ENCODE results near the gene RMRP.
"Not testable (repeated sequence)": the region's sequence is repeated elsewhere in the genome, so short reads cannot be mapped to it uniquely, and the experiment has no call there.

Gene RMRP

GRCh38 chr9:35645736-35646135 lies 12.1 kb downstream of the RMRP start:
- not testable (repeated sequence) for DNase-seq (ENCODE audit: low read depth in 1 of 2, low spot score in 1 of 2)

- no peak for DNase-seq (ENCODE audit: low read depth in 1 of 2, low spot score in 1 of 2)
Measured at GRCh38 chr9:35643046-35643445, 14.8 kb downstream of the RMRP start.

- not testable (repeated sequence) for DNase-seq (ENCODE audit: low read depth in 1 of 2, low spot score in 1 of 2)
Measured at GRCh38 chr9:35641478-35641877, 16.3 kb downstream of the RMRP start.

- DNase-seq (ENCODE audit: low read depth in 1 of 2, low spot score in 1 of 2), result not testable (repeated sequence)
Measured at GRCh38 chr9:35640431-35640830, 17.4 kb downstream of the RMRP start.

GRCh38 chr9:35639631-35640030 lies 18.2 kb downstream of the RMRP start:
- DNase-seq (ENCODE audit: low read depth in 1 of 2, low spot score in 1 of 2), result no peak

GRCh38 chr9:35639225-35639624 lies 18.6 kb downstream of the RMRP start:
- not testable (repeated sequence) for DNase-seq (ENCODE audit: low read depth in 1 of 2, low spot score in 1 of 2)

GRCh38 chr9:35638751-35639150 lies 19.1 kb downstream of the RMRP start:
- DNase-seq (ENCODE audit: low read depth in 1 of 2, low spot score in 1 of 2), result not testable (repeated sequence)

GRCh38 chr9:35637427-35637955 lies 20.3 kb downstream of the RMRP start:
- DNase-seq (ENCODE audit: low read depth in 1 of 2, low spot score in 1 of 2), result not testable (repeated sequence)

- DNase-seq (ENCODE audit: low read depth in 1 of 2, low spot score in 1 of 2), result not testable (repeated sequence)
Measured at GRCh38 chr9:35636877-35637246, 21.0 kb downstream of the RMRP start.

GRCh38 chr9:35636135-35636876 lies 21.5 kb downstream of the RMRP start:
- DNase-seq (ENCODE audit: low read depth in 1 of 2, low spot score in 1 of 2), result no peak

GRCh38 chr9:35635730-35636129 lies 22.1 kb downstream of the RMRP start:
- DNase-seq (ENCODE audit: low read depth in 1 of 2, low spot score in 1 of 2), result no peak

GRCh38 chr9:35629597-35629996 lies 28.2 kb downstream of the RMRP start:
- no peak for DNase-seq (ENCODE audit: low read depth in 1 of 2, low spot score in 1 of 2)

GRCh38 chr9:35628389-35628991 lies 29.3 kb downstream of the RMRP start:
- DNase-seq (ENCODE audit: low read depth in 1 of 2, low spot score in 1 of 2), result no peak

- no peak for DNase-seq (ENCODE audit: low read depth in 1 of 2, low spot score in 1 of 2)
Measured at GRCh38 chr9:35627575-35627974, 30.2 kb downstream of the RMRP start.

- no peak for DNase-seq (ENCODE audit: low read depth in 1 of 2, low spot score in 1 of 2)
Measured at GRCh38 chr9:35619800-35620158, 38.0 kb downstream of the RMRP start.

GRCh38 chr9:35618854-35619799 lies 38.7 kb downstream of the RMRP start:
- DNase-seq (ENCODE audit: low read depth in 1 of 2, low spot score in 1 of 2), result peak in 1 of 2 donors; percentile 12

GRCh38 chr9:35618325-35618727 lies 39.5 kb downstream of the RMRP start, which contains the start of gene CD72:
CD72 (minus strand) TSS chr9:35618413; CDS start chr9:35618303, 110 bp downstream.
- no peak for DNase-seq (ENCODE audit: low read depth in 1 of 2, low spot score in 1 of 2)

GRCh38 chr9:35617548-35617947 lies 40.3 kb downstream of the RMRP start:
- DNase-seq (ENCODE audit: low read depth in 1 of 2, low spot score in 1 of 2), result no peak

GRCh38 chr9:35616681-35617459 lies 40.9 kb downstream of the RMRP start:
- DNase-seq (ENCODE audit: low read depth in 1 of 2, low spot score in 1 of 2), result peak; percentile 28 to 44

GRCh38 chr9:35615981-35616680 lies 41.7 kb downstream of the RMRP start:
- DNase-seq (ENCODE audit: low read depth in 1 of 2, low spot score in 1 of 2), result no peak

All from activated CD4-positive, alpha-beta T cell treated with anti-CD3 and anti-CD28 coated beads, Interleukin-2, amount 50 U/mL, for 24 hours (primary cell).